Activated naive CD4-positive, alpha-beta T cell treated with anti-CD3 and anti-CD28 coated beads, Interleukin-2, amount 50 U/mL, for 16 hours (primary cell): ENCODE data around the gene ARHGDIB.
A peak's percentile ranks its signal among the peaks of the same experiment; 100 is the strongest.

Experiments
- DNase-seq: peaks from one replicate; pipeline ENCODE4 v3.0.0-alpha.2; 2020

Gene ARHGDIB

GRCh38 chr12:14953752-14954151, 7.6 kb downstream of the ARHGDIB start:
- DNase-seq: no peak

GRCh38 chr12:14952299-14952921, 9.0 kb downstream of the ARHGDIB start:
- no peak for DNase-seq

DNA sequence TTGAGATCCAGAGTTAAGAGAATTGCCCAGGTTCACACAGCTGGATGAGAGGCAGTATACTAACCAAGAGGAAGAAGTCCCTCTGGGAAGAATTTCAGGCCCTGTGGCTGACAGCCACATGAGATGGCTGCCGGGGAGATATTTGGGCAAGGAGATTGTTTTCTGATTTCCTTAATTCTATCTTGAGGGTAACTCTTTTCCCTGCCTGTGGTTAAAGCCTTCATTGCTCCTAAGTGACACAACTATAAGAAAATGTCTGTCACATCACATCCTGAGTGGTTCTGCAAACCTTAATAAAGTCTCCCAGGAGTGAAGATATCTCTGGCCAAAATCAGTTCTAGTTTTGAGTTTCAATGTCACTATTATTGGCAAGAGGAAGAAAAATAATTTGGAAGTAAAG, 9.6 kb downstream of the ARHGDIB start:
- DNase-seq: no peak

GRCh38 chr12:14950982-14951746, 10.2 kb downstream of the ARHGDIB start:
- no peak for DNase-seq

DNA sequence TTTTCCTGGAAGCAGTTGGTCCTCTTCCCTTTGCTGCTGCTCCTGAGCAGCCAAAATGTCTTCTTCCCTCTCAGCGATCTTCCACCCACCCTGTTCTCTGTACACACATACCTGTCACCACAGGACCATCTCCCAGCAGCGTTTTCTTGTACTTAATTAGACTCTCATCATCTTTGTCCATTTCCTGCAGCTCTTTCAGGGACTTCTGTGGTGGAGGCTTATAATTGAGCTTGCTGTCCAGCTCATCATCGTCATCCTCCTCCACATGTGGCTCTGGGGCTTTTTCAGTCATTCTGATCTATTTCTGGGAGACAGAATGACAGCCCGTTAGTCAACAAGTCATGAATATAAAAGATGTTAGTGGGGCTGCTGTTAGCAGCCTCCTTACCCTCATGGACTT, 11.0 kb downstream of the ARHGDIB start:
- DNase-seq: peak; percentile 20

- no peak for DNase-seq
Measured at GRCh38 chr12:14949631-14950030, 11.8 kb downstream of the ARHGDIB start.

DNA sequence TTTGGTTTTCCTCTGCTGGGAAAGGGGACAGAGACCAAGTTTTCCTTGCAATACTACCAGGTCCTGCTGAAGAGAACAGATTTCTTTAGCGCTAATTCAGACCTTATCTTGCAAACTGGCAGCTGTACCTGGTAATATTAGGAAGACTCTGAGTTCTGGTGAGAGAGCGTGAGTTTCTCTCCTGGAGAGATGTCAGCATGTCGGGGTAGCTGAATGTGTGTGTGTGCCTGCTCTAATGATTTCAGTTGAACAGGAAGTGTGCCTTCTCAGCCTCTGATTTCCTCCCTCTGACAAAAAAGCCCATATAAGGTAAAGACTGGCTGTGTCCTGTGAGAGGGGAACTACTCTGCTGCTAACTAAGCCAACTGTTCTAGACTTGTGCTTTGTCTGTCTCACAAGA, 12.7 kb downstream of the ARHGDIB start:
- peak; percentile 43 for DNase-seq

DNA sequence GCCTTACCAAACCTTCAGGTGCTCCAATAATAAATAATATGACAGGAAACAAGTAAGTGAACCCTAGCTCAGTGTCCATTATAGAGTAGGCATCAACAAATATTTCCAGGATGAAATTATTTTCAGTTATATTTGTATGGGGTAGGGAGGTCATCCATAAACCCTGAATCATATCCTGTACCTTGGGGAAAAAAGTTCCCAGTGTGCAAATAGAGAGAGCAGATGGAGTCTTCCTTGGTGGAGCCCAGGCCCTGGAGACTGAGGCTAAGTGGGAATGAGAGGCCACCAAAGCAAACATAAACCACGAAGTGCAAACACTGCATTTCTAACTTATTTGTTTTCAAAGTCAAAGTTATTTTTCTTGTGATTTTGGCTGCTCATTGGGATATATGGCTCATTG, 14.5 kb downstream of the ARHGDIB start:
- no peak for DNase-seq

DNA sequence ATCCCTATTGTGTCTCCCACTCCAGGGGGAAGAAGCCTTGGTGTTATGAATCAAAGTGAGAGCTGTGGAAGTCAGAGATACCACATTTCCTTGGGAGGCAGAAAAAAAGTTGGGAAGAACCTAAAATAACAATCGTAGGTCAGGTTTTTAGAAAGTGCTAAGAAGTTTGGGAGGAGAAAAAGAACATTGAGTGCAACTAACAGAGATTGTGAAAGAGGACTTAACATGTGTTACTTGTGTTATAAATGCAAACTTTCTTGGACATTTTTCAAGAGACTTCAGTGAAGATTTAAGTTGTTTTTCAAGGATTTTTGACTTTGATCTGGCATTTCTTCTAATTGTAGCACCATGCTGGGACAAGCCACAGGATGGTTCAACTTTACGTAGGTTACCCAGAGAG, 15.2 kb downstream of the ARHGDIB start:
- no peak for DNase-seq

- no peak for DNase-seq
Measured at GRCh38 chr12:14942196-14942931, 19.0 kb downstream of the ARHGDIB start.

- DNase-seq: no peak
Measured at GRCh38 chr12:14941369-14941768, 20.0 kb downstream of the ARHGDIB start.

DNA sequence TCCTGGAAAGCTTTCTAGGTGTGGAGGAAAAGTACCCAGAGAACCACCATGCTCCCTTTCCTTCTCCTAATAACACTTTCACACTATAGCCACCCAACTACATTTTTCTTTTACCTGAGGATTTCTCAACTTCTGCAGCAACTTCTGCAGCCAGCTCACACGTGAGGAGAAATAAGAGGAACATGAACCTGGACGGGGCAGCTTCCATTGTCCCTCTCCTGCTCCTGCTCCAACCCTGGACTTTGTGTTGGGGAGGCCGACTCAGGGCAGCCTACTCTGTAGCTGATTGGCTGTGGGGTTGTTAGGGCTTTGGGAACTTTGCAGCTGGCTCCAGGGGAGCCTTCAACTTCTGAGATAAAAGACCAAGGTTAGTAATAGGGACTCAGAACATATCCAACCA, 23.1 kb downstream of the ARHGDIB start, which contains the start of gene ERP27:
ERP27 (minus strand) TSS at position 237 of the 400 bp plus-strand sequence; CDS start at position 208, 29 bp downstream.
- DNase-seq: no peak

DNA sequence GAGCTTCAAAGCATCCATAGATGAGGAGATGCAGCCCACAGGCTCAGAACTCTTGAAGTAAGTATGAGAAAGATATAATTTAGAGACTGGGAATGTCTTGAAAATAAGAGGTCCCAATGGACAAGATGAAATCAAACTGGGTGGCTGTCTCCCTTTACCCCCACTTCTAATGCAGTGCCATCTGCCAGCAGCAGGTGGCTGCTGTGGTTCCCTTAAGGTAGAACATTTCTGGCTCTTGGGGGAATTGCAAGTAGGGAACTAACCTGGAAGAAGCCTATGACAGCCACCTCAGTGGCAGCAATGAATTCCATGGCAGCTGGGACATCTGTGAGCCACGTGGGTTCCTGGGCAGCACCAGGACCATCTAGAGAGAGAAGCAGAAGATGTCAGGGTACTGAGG, 23.7 kb downstream of the ARHGDIB start:
- DNase-seq: peak; percentile 22

- DNase-seq: no peak
Measured at GRCh38 chr12:14937014-14937413, 24.4 kb downstream of the ARHGDIB start.

DNA sequence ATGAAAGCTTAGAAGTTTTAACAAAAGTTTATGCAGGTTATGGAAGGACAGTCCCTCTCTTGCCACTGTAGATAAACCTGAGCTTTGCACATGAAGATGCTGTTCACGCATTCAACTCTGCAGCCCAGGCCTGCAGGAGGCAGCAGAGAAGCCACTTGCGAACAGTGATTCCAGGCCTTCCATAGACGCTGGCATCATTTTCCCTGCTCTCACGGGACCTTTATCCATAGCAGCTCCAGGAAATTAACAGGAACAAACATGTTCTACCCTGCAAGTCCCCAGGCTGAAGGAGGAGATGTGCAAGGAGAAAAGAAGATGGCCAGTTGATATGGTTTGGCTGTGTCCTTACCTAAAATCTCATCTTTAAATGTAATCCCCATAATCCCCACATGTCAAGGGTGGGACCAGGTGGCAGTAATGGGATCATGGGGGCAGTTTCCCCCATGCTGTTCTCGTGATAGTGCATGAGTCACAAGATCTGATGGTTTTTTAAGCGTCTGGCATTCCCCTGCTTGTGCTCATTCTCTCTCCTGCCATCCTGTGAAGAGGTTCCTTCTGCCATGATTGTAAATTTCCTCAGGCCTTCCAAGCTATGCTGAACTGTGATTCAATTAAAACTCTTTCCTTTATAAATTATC, 25.1 kb downstream of the ARHGDIB start:
- no peak for DNase-seq

GRCh38 chr12:14935031-14935430, 26.4 kb downstream of the ARHGDIB start:
- no peak for DNase-seq

- no peak for DNase-seq
Measured at GRCh38 chr12:14934511-14934910, 26.9 kb downstream of the ARHGDIB start.

- no peak for DNase-seq
Measured at GRCh38 chr12:14931791-14932560, 29.4 kb downstream of the ARHGDIB start.

DNA sequence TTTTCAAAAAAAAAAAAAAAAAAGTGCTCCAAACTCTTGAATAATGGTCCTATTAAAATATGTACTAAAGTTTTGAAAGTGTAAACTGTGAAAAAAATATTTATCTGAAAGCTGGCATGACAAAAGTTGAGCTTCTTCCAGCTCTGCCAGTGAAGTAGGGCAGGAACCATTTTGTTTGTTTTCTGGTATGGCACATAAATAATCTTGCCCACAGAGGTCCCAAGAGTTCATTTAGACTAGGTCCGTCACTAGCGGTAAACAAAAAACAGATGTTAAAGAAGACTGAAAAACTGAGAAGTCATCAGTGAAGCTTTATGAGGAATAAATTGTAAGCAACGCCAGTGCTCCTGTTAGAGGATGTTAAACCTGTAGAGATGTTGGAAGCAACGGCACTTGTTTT, 30.0 kb downstream of the ARHGDIB start:
- DNase-seq: no peak

GRCh38 chr12:14930299-14930698, 31.1 kb downstream of the ARHGDIB start:
- DNase-seq: no peak

GRCh38 chr12:14928931-14929330, 32.5 kb downstream of the ARHGDIB start:
- no peak for DNase-seq

GRCh38 chr12:14927267-14927666, 34.1 kb downstream of the ARHGDIB start:
- DNase-seq: no peak

DNA sequence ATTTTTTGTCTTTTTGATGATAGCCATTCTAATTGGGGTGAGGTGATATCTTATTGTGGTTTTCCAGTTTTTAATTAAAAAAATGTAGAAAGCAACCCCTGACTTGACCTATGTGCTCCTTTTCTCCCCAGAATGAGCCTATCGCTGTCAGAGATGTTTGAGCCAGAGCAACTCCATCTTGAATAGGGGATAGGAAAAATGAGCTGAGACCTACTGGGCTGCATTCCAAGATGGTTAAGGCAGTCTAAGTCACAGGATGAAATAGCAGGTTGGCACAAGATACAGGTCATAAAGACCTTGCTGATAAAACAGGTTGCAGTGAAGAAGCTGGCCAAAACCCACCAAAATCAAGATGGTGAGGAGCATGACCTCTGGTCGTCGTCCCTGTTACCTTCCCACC, 36.9 kb downstream of the ARHGDIB start:
- DNase-seq: no peak
